Tibial nerve (tissue), 4 donors: ENCODE measurements around the gene BRIP1.

ENCODE experiments used
- CTCF ChIP-seq, 5 experiments: fragments of 200-600 bp in 3 of 5; fragments of 450-650 bp in 2 of 5; sonication (generic) in 3 of 5; IDR thresholded peaks; one replicate each; pipeline ENCODE4 v1.5.1; 2016 to 2019; ENCODE audit warnings: antibody characterized with exemption in 5 of 5, mild to moderate bottlenecking in 3 of 5, moderate library complexity in 2 of 5
- EP300 ChIP-seq, 2 donors: sonication (generic); formaldehyde crosslinking; IDR thresholded peaks; one replicate each; pipeline ENCODE4 v1.6.1; 2017; ENCODE audit warnings: antibody characterized with exemption in 2 of 2, mild to moderate bottlenecking in 1 of 2
- POLR2A ChIP-seq, 2 donors: fragments of 450-650 bp; IDR thresholded peaks; one replicate each; pipeline ENCODE4 v1.6.1; 2017; ENCODE audit warnings: antibody characterized with exemption in 2 of 2, mild to moderate bottlenecking in 2 of 2, moderate library complexity in 2 of 2

DNA sequence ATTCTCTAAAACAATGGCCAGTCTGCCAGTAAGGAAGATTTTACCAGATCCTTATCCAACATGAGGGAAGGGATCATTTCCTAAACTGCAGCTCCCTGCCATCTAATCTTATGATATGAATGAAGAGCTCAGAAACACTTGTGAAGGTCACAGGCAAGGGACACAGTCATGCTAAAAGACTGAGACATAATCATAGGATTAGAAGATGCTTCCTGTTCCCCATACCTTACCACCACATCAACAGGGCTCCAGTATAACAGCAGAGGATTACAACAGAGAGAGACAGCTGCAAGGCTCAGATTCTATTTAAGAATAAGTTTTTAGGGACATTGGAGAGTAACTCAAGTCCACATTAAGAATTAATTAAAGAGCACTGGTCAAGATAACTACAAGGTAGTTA lies 93.3 kb downstream of the BRIP1 start:
- TF ChIP-seq POLR2A (IDR thresholded peaks at IDR 0.05) (no peak), CTCF (IDR thresholded peaks at IDR 0.05) (no peak), EP300 (IDR thresholded peaks at IDR 0.05) (no peak)
